SK-N-MC (cell line): ENCODE data around the gene PDLIM4.
A peak's percentile ranks its signal among the peaks of the same experiment; 100 is the strongest.

ENCODE experiments used
- DNase-seq: peaks from one replicate; pipeline ENCODE4 v3.0.0-alpha.2; 2011; ENCODE audit warnings: low read depth, low spot score
- H3K27ac ChIP-seq: fragments of 200-600 bp; sonication (generic); 2 replicates; pipeline ENCODE4 v1.5.1; 2016; ENCODE audit warnings: mixed run types
- H3K36me3 ChIP-seq: fragments of 200-600 bp; sonication (generic); 2 replicates; pipeline ENCODE4 v1.6.1; 2017; ENCODE audit warnings: antibody characterized with exemption, low read length, mixed read lengths; ENCODE audit not compliant: insufficient read depth
- H3K4me3 ChIP-seq: fragments of 200-600 bp; sonication (generic); 2 replicates; pipeline ENCODE4 v1.5.1; 2016
- H3K9ac ChIP-seq: fragments of 200-600 bp; sonication (generic); 2 replicates; pipeline ENCODE4 v1.8.0; 2017; ENCODE audit warnings: mixed run types, mixed read lengths; ENCODE audit not compliant: insufficient read length
- H3K9me3 ChIP-seq: fragments of 200-600 bp; sonication (generic); 2 replicates; pipeline ENCODE4 v1.6.1; 2017; ENCODE audit warnings: low read depth, mild to moderate bottlenecking, antibody characterized with exemption, low read length, moderate library complexity, mixed read lengths
- EZH2 ChIP-seq: fragments of 200-600 bp; sonication (generic); IDR thresholded peaks from one replicate; pipeline ENCODE4 v1.6.1; 2017; ENCODE audit warnings: antibody characterized with exemption
- FOXP2 ChIP-seq: optimal IDR thresholded peaks from 2 replicates; pipeline ENCODE3; 2011; ENCODE audit warnings: mild to moderate bottlenecking, moderate library complexity; ENCODE audit not compliant: insufficient read depth; ENCODE audit errors: extremely low read length, control extremely low read depth
- POLR2AphosphoS5 ChIP-seq: IDR thresholded peaks from 2 replicates; pipeline ENCODE4 v1.6.1; 2012; ENCODE audit warnings: mild to moderate bottlenecking, low read depth, low read length, borderline replicate concordance

Gene PDLIM4

DNA sequence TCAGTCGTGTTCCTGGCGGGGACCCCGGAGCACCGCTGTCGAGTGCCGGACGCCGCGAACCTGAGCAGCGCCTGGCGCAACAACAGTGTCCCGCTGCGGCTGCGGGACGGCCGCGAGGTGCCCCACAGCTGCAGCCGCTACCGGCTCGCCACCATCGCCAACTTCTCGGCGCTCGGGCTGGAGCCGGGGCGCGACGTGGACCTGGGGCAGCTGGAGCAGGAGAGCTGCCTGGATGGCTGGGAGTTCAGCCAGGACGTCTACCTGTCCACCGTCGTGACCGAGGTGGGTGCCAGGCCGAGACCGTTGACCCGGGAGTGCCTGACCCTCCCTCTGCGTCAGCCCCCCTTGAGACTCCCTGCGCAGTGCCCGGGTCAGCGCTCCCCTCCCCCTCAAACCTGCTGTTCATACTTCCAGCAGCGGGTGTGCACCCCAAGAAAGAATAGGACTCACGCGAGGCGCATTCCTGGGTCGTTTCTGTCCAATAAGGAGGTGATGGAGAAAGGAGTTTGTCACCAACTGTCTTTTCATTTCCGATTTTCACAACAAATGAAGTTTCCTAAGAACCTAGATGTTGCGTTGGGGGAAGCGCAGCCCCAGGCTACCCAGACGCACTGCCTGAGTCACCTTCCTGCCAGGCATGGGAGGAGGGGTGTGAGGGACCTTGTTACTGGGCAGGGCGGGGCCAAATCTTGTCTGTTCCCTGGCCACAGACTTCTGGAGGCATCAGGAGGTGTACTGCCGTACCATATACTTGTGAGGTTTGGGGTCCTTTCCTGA lies 37.4 kb downstream of the PDLIM4 start:
- DNase-seq, result no peak
- Histone ChIP-seq H3K36me3 (no peaks in the 10 kb centered on the region), H3K9ac (no peak overlapping the region), H3K4me3 (peak overlapping the region; percentile 95), H3K27ac (no peak overlapping the region), H3K9me3 (no peaks in the 10 kb centered on the region)
- TF ChIP-seq EZH2 (no peak), POLR2AphosphoS5 (no peak), FOXP2 (no peak)

DNA sequence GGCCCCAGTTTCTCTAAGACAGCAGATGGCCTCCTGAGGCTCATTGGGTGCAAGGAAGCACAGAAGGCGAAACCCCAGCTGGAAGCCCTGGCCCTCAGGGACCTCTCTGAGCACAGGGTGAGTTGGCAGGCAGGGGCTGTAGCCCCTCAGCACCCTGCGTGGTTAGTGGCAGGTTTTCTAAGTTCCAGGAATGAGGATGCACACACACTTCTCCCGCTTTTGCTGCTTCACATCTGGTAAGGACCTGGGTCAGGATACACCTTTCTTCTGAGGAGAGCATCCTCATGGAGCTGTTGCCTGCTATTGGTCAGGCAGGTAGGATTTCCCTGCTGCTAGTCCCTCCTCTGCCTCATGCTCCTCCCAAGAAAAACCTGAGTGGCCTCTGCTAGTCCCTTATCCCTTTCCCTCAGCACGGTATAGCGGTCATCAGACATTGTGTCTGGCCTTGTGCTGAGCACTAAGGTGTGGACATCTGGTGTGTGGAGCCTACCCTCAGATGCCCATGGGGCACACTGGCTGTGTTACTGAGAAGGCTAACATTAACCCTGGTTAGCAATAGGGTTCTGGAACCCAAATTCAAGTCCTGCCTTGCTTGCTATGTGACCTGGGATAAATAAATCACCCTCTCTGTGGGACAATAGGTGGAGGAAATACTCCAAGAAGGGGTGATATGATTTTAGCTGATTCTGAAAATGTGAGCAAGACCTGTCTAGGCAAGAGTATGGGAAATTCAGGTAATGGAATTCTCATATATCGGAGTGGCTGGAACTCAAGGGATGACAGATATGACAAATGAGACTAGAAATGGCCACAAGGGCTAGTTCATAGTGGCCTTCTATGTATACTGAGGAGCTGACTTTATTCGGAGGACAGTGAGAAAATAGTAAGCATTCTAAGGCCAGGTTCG lies 38.3 kb downstream of the PDLIM4 start:
- Histone ChIP-seq H3K36me3 (no peaks in the 10 kb centered on the region), H3K27ac (no peak overlapping the region), H3K9ac (no peak overlapping the region), H3K9me3 (no peaks in the 10 kb centered on the region), H3K4me3 (no peak overlapping the region)
- TF ChIP-seq FOXP2, result no peak
- no peak for TF ChIP-seq EZH2
- TF ChIP-seq POLR2AphosphoS5, result no peak
- no peak for DNase-seq

DNA sequence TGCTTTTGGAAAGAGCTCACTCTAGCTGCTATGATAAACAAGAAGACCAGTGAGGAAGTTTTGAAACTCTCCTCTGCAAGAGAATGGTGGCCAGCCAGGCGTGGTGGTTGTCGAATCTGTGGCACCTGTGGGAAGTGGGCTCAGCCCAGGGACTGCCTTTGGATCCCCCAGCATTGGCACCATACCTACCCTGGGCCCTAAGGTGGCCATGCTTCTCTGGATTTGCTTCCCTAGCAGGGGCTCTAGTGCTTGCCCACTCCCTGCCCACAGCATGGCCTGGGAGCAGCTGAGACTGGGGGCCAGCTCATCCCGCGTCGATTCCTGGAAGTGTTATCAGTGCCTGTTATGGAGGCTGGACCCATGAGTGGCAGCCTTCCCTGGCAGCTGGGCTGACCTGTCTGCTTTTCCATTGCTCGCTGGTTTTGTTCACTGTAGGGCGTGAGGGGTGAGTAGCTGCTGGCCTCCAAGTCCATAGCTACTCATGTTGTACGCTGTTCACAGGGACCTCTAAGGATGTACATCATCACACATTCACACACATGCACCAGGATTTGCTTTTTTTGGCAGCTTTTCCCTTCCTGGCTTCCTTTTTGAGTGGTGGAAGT lies 39.0 kb downstream of the PDLIM4 start:
- Histone ChIP-seq H3K9me3 (no peaks in the 10 kb centered on the region), H3K4me3 (no peak overlapping the region), H3K27ac (no peak overlapping the region), H3K36me3 (no peaks in the 10 kb centered on the region), H3K9ac (no peak overlapping the region)
- no peak for DNase-seq
- no peak for TF ChIP-seq EZH2
- TF ChIP-seq FOXP2, result no peak
- TF ChIP-seq POLR2AphosphoS5, result no peak

DNA sequence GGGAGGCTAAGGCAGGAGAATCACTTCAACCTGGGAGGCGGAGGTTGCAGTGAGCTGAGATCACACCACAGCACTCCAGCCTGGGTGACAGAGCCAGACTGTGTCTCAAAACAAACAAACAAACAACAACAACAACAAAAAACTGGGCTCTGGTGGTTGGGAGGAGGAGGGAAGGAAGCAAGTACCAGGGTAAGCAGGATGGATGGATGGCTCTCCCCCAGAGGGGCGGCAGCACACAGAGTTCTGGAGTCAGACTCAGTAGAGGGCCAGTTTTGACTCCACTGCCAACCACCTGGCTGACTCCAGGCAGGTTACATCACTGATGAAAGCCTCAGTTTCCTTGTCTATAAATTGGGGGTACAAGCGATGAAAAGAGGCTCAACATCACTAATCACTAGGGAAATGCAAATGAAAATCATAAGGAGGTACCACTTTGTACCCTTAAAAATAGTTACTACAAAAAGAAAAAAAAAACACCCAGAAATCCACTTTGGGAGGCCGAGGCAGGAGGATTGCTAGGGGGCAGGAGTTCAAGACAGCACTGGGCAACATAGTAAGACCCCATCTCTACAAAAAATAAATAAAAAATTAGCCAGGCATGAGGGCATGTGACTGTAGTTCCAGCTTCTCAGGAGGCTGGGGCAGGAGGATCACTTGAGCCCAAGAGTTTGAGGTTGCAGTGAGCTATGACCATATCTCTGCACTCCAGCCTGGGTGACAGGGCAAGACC lies 39.9 kb downstream of the PDLIM4 start:
- Histone ChIP-seq H3K9me3 (no peaks in the 10 kb centered on the region), H3K4me3 (no peak overlapping the region), H3K27ac (no peak overlapping the region), H3K36me3 (no peaks in the 10 kb centered on the region), H3K9ac (no peak overlapping the region)
- no peak for DNase-seq
- no peak for TF ChIP-seq EZH2
- no peak for TF ChIP-seq POLR2AphosphoS5
- TF ChIP-seq FOXP2, result no peak

GRCh38 chr5:132298298-132299212 lies 41.1 kb downstream of the PDLIM4 start:
- no peaks in the 10 kb centered on the region for H3K36me3 ChIP-seq
- TF ChIP-seq EZH2 (no peak), FOXP2 (no peak), POLR2AphosphoS5 (no peak)
- H3K9me3 ChIP-seq, result no peaks in the 10 kb centered on the region
- H3K4me3 ChIP-seq, result no peak overlapping the region
- H3K27ac ChIP-seq, result no peak overlapping the region
- H3K9ac ChIP-seq, result no peak overlapping the region
- no peak for DNase-seq

GRCh38 chr5:132299917-132300316 lies 42.4 kb downstream of the PDLIM4 start:
- H3K9me3 ChIP-seq, result no peaks in the 10 kb centered on the region
- no peak overlapping the region for H3K9ac ChIP-seq
- H3K27ac ChIP-seq, result no peak overlapping the region
- DNase-seq, result no peak
- TF ChIP-seq POLR2AphosphoS5 (no peak), FOXP2 (no peak), EZH2 (no peak)
- H3K36me3 ChIP-seq, result no peaks in the 10 kb centered on the region
- no peak overlapping the region for H3K4me3 ChIP-seq
